K562 treated with DMSO at 1 percent for 12 hours (cell line): Measurements from ENCODE around the gene PPAT. TPM values are rescaled to one million over a fixed set of nuclear protein-coding genes. Genes with fewer than 3 reads are reported as not detected.

Experiments
- total RNA-seq: library from RNA; unstranded; fragments of 300-600 nt; gene quantifications from 2 replicates; pipeline ENCODE4 v1.2.3, GENCODE V29; 2022; ENCODE audit not compliant: insufficient read depth

The PPAT gene
- total RNA-seq: 4.8 and 15.4 TPM in 2 replicates

DNA sequence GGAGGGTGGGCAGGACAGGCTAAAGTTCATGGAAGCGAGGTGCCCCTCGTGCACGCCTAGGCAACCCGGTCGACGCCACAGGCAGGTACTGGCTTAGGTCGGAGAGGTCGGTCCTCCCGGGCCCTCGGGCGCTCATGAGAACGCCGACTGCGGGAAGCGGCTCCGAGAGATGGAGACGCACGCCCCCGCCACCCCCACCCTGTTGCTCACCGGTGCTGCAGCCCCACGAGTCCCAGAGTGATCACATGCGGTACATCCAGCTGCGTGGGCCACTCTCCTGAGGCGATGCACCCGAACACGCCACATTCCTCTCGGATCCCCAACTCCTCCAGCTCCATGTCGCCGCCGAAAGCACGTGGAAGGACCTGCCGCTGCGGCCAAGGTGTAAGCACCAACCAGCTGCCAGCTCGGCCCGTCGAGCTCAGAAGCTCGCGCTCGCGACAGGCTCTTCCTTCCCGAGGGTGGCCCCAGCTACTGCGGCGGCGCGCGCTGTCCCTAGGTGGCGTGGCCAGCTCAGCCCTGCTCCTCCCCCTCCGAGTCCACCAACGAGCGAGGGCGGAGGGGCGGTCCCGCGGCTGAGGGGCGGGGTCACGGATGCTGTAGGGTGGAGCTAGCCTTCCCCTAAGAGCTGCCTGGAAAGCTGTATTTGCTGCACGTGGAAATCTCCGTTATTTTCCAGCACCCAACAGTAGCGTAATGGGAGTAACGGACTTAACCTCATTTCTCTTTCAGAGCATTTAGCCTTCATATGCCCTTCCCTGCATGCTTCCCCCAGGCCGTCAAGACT, at the start of gene PPAT:
TSS of gene PPAT (minus strand) at position 476 of the 787 bp plus-strand sequence. CDS start at position 338, 138 bp downstream.

DNA sequence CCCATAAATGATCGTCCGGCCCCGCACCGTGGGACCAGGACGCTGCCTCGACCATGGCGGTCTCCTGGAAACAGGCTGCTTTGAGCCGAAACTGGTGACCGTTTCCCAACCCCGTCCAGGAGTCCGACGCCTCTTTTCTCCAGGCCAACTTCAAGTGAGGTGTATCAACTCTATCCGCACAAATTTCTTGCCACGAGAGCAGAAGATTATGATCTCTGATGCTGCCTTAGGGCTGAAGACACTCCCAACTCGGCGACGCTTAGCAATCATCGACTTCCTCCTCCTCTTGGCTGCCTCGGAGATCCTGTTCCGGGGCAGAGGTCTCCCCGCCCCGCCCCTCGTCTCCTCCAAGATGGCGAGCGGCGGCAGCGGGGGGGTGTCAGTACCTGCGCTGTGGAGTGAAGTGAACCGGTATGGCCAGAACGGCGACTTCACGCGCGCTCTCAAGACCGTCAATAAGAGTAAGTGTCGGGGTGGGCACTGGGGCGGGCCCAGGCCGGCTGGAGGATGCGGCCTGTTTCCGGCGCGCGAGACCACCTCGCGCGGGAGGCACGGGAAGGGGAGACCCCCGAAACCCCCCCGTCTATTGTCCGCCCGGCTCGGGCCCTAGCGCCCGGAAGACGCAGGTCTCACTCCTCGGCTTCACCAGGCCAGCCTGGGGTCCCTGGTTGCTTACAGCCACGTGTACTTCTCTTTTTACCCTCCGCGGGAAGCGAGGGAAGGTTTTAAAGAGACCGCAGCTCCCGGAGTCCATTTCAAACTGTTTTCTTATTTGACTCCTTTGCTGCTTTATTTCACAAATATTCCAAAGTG, 32.1 kb upstream of the PPAT start, which contains the start of gene SRP72:
TSS of gene SRP72 (plus strand) at position 334 of the 813 bp plus-strand sequence. CDS start at position 353, 19 bp downstream.

DNA sequence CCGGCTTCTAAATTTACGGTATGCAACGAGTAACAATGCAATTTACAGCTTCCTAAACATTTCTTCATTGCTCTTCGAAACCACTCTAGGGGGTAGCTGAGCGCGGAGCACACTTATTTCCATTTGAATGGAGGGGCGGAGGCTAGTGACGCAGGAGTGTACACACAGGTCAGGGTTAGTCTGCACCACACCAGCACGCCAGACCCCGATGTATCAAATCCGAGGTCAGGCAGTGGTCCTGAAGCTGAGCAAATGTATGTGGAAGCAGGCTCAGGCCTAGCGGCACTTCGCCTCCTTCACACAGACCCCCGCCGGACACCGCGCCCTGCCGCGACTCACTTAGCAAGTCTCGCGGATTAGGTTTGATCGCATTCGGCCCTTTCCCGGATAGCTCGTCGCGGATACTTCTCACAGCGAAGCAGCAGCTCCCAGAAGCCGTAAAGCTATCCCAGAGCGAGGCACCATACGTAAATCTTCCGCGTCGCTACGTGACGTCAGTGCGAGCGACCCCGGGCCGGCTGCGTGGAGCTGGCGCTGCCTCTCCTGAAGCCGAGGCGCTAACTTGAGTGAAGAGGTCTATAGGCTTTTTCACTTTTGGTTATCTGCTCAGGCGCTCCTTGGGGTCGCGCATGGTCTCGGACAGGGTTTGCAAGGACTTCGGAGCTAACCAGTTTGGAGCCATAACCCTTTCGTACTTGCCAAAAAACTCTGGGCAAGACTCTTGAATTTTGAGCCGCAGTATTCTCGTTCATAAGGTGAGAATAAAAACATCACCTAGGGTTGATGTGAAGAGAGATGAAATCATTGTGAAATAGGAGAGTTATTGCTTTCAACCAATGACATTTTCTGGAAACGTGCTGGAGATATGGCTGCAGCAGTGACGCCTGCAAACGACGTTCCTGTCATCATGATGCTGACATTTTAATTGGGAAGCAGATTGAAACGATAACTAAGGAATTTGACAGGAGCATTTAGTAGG, 48.1 kb downstream of the PPAT start, which contains the start of gene AASDH:
TSS of gene AASDH (minus strand) at position 469 of the 979 bp plus-strand sequence. CDS start 3,192 bp downstream, outside the sequence.

Other genes with a start within 250 kb of the PPAT start
- gene AASDH, start 48.1 kb downstream of the PPAT start, total RNA-seq: 3.4 and 6.0 TPM in 2 replicates
- gene PAICS, start 645 bp upstream of the PPAT start, total RNA-seq: 41.9 and 78.2 TPM in 2 replicates
- 77.8 and 85.6 TPM in 2 replicates for gene SRP72, start 32.0 kb upstream of the PPAT start, total RNA-seq
- gene ARL9, start 70.2 kb upstream of the PPAT start, total RNA-seq: not detected in 2 replicates
- not detected in 2 replicates for gene HOPX, start 245.7 kb upstream of the PPAT start, total RNA-seq